DND-41 (cell line): ENCODE measurements around the gene COLEC12.

Experiments
- ATAC-seq: fragments of 200-7000 bp; cut with Tn5 transposase; 3 replicates; pipeline ENCODE4 v1.9.1; 2021; ENCODE audit warnings: low read depth; ENCODE audit not compliant: insufficient read depth
- DNase-seq: peaks from one replicate; pipeline ENCODE4 v3.0.0-alpha.2; 2020
- H2AFZ ChIP-seq: 2 replicates; pipeline ENCODE4 v1.6.0; 2012; ENCODE audit warnings: low read depth, low read length
- H3K27ac ChIP-seq: 2 replicates; pipeline ENCODE4 v1.5.1; 2012; ENCODE audit warnings: low read length, inconsistent platforms
- H3K27me3 ChIP-seq: fragments of 200-600 bp; sonication (generic); 2 replicates; pipeline ENCODE4 v1.6.0; 2012; ENCODE audit warnings: low read length, mild to moderate bottlenecking, inconsistent platforms; ENCODE audit not compliant: insufficient read depth, poor library complexity
- H3K36me3 ChIP-seq: 2 replicates; pipeline ENCODE4 v1.5.1; 2012; ENCODE audit warnings: low read length, inconsistent platforms; ENCODE audit not compliant: insufficient read depth
- H3K4me1 ChIP-seq: 2 replicates; pipeline ENCODE4 v1.5.1; 2012; ENCODE audit warnings: mild to moderate bottlenecking, low read length; ENCODE audit not compliant: insufficient read depth
- H3K4me2 ChIP-seq: 2 replicates; pipeline ENCODE4 v1.6.0; 2012; ENCODE audit warnings: mild to moderate bottlenecking, moderate library complexity, low read length, inconsistent platforms; ENCODE audit not compliant: insufficient read depth
- H3K4me3 ChIP-seq, 2 experiments: fragments of 200-600 bp in 1 of 2; shearing (Covaris generic) in 1 of 2; 2 replicates each; pipeline ENCODE4 v1.5.1; 2012 to 2016; ENCODE audit warnings: inconsistent platforms in 2 of 2, low read length in 2 of 2, mild to moderate bottlenecking in 2 of 2, low read depth in 1 of 2, moderate library complexity in 1 of 2
- H3K79me2 ChIP-seq: 2 replicates; pipeline ENCODE4 v1.6.0; 2012; ENCODE audit warnings: low read length, inconsistent platforms; ENCODE audit not compliant: insufficient read depth
- H3K9ac ChIP-seq: 2 replicates; pipeline ENCODE4 v1.6.0; 2012; ENCODE audit warnings: low read depth, mild to moderate bottlenecking, inconsistent platforms, low read length, moderate library complexity
- H3K9me3 ChIP-seq: 2 replicates; pipeline ENCODE4 v1.5.1; 2012; ENCODE audit warnings: low read length, moderate library complexity, mild to moderate bottlenecking, inconsistent platforms; ENCODE audit not compliant: insufficient read depth, severe bottlenecking
- H4K20me1 ChIP-seq: 2 replicates; pipeline ENCODE4 v1.6.0; 2012; ENCODE audit warnings: low read length; ENCODE audit not compliant: insufficient read depth
- CTCF ChIP-seq: IDR thresholded peaks from 2 replicates; pipeline ENCODE4 v1.5.1; 2012; ENCODE audit warnings: borderline replicate concordance, low read length, moderate library complexity, mild to moderate bottlenecking; ENCODE audit not compliant: poor library complexity, severe bottlenecking; ENCODE audit errors: extremely low read depth
- EZH2 ChIP-seq: IDR thresholded peaks from 3 replicates; pipeline ENCODE4 v1.6.1; 2012; ENCODE audit warnings: borderline replicate concordance, low read depth, mild to moderate bottlenecking, moderate library complexity, low read length, inconsistent platforms; ENCODE audit not compliant: severe bottlenecking

COLEC12 gene

GRCh38 chr18:379681-380330 is 120.7 kb downstream of the COLEC12 start:
- no peak overlapping the region for H3K9ac ChIP-seq
- H4K20me1 ChIP-seq, result no peaks in the 10 kb centered on the region
- no peaks in the 10 kb centered on the region for H3K4me1 ChIP-seq
- no peaks in the 10 kb centered on the region for H3K27me3 ChIP-seq
- H3K27ac ChIP-seq, result no peak overlapping the region
- no peak overlapping the region for H3K4me2 ChIP-seq
- no peak overlapping the region for H2AFZ ChIP-seq
- TF ChIP-seq EZH2 (no peak), CTCF (no peak)
- DNase-seq (no peak), ATAC-seq (no peak)
- no peak overlapping the region for H3K4me3 ChIP-seq
- no peaks in the 10 kb centered on the region for H3K36me3 ChIP-seq
- H3K9me3 ChIP-seq, result no peaks in the 10 kb centered on the region
- H3K79me2 ChIP-seq, result no peaks in the 10 kb centered on the region

- DNase-seq (no peak), ATAC-seq (no peak)
- H2AFZ ChIP-seq, result no peak overlapping the region
- no peaks in the 10 kb centered on the region for H3K27me3 ChIP-seq
- H3K27ac ChIP-seq, result no peak overlapping the region
- H3K9ac ChIP-seq, result no peak overlapping the region
- H3K36me3 ChIP-seq, result no peaks in the 10 kb centered on the region
- H3K4me1 ChIP-seq, result no peaks in the 10 kb centered on the region
- no peak overlapping the region for H3K4me2 ChIP-seq
- H3K79me2 ChIP-seq, result no peaks in the 10 kb centered on the region
- no peak overlapping the region for H3K4me3 ChIP-seq
- no peaks in the 10 kb centered on the region for H4K20me1 ChIP-seq
- TF ChIP-seq CTCF (no peak), EZH2 (no peak)
- H3K9me3 ChIP-seq, result no peaks in the 10 kb centered on the region
These were observed 122.4 kb downstream of the COLEC12 start for GRCh38 chr18:378079-378478.

- ATAC-seq (no peak), DNase-seq (no peak)
- H3K4me3 ChIP-seq, result no peak overlapping the region
- H4K20me1 ChIP-seq, result no peaks in the 10 kb centered on the region
- H2AFZ ChIP-seq, result no peak overlapping the region
- no peaks in the 10 kb centered on the region for H3K9me3 ChIP-seq
- no peak overlapping the region for H3K27ac ChIP-seq
- no peak overlapping the region for H3K9ac ChIP-seq
- no peaks in the 10 kb centered on the region for H3K4me1 ChIP-seq
- no peaks in the 10 kb centered on the region for H3K27me3 ChIP-seq
- H3K79me2 ChIP-seq, result no peaks in the 10 kb centered on the region
- no peaks in the 10 kb centered on the region for H3K36me3 ChIP-seq
- TF ChIP-seq CTCF (no peak), EZH2 (no peak)
- no peak overlapping the region for H3K4me2 ChIP-seq
These were observed 123.4 kb downstream of the COLEC12 start for GRCh38 chr18:377088-377487.
